SU-DHL-6 (cell line): ENCODE data around the gene ARHGEF17.

Experiments used
- H2AFZ ChIP-seq: fragments of 200-600 bp; sonication (generic); 2 replicates; pipeline ENCODE4 v1.6.1; 2014; ENCODE audit warnings: low read depth, mild to moderate bottlenecking, moderate library complexity, mixed read lengths, antibody characterized with exemption, low read length; ENCODE audit not compliant: severe bottlenecking
- H3F3A ChIP-seq: fragments of 200-600 bp; shearing (Covaris generic); 2 replicates; pipeline ENCODE4 v1.6.0; 2016; ENCODE audit warnings: antibody characterized with exemption, mild to moderate bottlenecking; ENCODE audit not compliant: insufficient read depth
- H3K27ac ChIP-seq: fragments of 200-600 bp; sonication (generic); 2 replicates; pipeline ENCODE4 v1.5.1; 2016; ENCODE audit warnings: low read depth, mild to moderate bottlenecking, low read length, moderate library complexity, mixed read lengths
- H3K27me3 ChIP-seq: fragments of 200-600 bp; sonication (generic), shearing (Covaris generic); 2 replicates; pipeline ENCODE4 v1.6.0; 2014; ENCODE audit warnings: mild to moderate bottlenecking, low read length
- H3K36me3 ChIP-seq: fragments of 200-600 bp; sonication (generic); 2 replicates; pipeline ENCODE4 v1.6.1; 2014; ENCODE audit warnings: mild to moderate bottlenecking, low read length, mixed read lengths
- H3K4me2 ChIP-seq: fragments of 300-600, 200-600 bp; shearing (Covaris generic), sonication (generic); 2 replicates; pipeline ENCODE4 v1.6.0; 2014; ENCODE audit warnings: low read length, low read depth, mild to moderate bottlenecking; ENCODE audit not compliant: poor library complexity, severe bottlenecking
- H3K4me3 ChIP-seq: fragments of 200-600 bp; sonication (generic); 2 replicates; pipeline ENCODE4 v1.5.1; 2014; ENCODE audit warnings: antibody characterized with exemption, low read length, mild to moderate bottlenecking, mixed read lengths; ENCODE audit not compliant: insufficient read depth, poor library complexity, severe bottlenecking
- H3K79me2 ChIP-seq: fragments of 200-600 bp; sonication (generic); 2 replicates; pipeline ENCODE4 v1.6.1; 2014; ENCODE audit warnings: mild to moderate bottlenecking, low read length, moderate library complexity; ENCODE audit not compliant: insufficient read depth
- H3K9ac ChIP-seq: fragments of 200-600 bp; sonication (generic); 2 replicates; pipeline ENCODE4 v1.7.0; 2014; ENCODE audit warnings: mild to moderate bottlenecking, low read length
- H3K9me2 ChIP-seq: fragments of 200-600 bp; sonication (generic); replicated peaks from 2 replicates; pipeline ENCODE4 v1.6.1; 2014; ENCODE audit warnings: low read length; ENCODE audit not compliant: insufficient read depth
- H3K9me3 ChIP-seq: fragments of 200-600 bp; sonication (generic); 2 replicates; pipeline ENCODE4 v1.6.1; 2014; ENCODE audit warnings: low read length, mixed read lengths; ENCODE audit not compliant: insufficient read depth
- H4K20me1 ChIP-seq: fragments of 200-600 bp; sonication (generic); 2 replicates; pipeline ENCODE4 v1.6.1; 2014; ENCODE audit warnings: low read depth, mild to moderate bottlenecking, antibody characterized with exemption, low read length, moderate library complexity, mixed read lengths
- EZH2phosphoT487 ChIP-seq: fragments of 200-600 bp; sonication (generic), shearing (Covaris generic); conservative IDR thresholded peaks from 2 replicates; pipeline ENCODE4 v1.6.1; 2018; ENCODE audit warnings: mild to moderate bottlenecking, antibody characterized with exemption, low read length, moderate library complexity, mixed read lengths
- TF ChIP-seq, protein P1 (sequence below): fragments of 200-600 bp; sonication (generic); IDR thresholded peaks from one replicate; pipeline ENCODE4 v1.5.1; 2017; ENCODE audit warnings: antibody characterized with exemption, mild to moderate bottlenecking, low read length, moderate library complexity; ENCODE audit not compliant: insufficient read depth, poor library complexity, severe bottlenecking

The ARHGEF17 gene

DNA sequence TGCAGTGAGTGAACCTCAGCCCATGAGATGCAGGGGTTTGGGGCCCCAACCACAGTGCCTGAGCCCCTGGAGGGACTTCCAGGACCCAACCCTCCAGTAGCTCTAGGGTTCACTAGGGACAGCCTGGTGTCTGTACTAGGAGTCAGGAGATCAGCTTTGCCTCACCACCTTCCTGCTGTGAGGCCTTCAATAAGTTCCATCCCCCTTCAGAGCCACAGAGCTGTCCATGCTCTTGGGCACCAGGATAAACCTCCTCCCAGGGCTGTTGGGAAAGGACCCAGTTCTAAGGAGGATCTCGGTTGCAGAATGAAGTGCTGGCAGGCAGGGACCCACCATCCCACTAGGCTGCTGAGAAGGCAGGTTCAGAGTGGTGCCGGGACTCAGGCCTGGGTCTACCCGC, 9.7 kb downstream of the ARHGEF17 start:
- H3K27ac ChIP-seq: no peak overlapping the region
- H3K9ac ChIP-seq: no peak overlapping the region
- TF ChIP-seq EZH2phosphoT487: no peak
- TF ChIP-seq, protein P1, sequence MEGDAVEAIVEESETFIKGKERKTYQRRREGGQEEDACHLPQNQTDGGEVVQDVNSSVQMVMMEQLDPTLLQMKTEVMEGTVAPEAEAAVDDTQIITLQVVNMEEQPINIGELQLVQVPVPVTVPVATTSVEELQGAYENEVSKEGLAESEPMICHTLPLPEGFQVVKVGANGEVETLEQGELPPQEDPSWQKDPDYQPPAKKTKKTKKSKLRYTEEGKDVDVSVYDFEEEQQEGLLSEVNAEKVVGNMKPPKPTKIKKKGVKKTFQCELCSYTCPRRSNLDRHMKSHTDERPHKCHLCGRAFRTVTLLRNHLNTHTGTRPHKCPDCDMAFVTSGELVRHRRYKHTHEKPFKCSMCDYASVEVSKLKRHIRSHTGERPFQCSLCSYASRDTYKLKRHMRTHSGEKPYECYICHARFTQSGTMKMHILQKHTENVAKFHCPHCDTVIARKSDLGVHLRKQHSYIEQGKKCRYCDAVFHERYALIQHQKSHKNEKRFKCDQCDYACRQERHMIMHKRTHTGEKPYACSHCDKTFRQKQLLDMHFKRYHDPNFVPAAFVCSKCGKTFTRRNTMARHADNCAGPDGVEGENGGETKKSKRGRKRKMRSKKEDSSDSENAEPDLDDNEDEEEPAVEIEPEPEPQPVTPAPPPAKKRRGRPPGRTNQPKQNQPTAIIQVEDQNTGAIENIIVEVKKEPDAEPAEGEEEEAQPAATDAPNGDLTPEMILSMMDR: no peak

DNA sequence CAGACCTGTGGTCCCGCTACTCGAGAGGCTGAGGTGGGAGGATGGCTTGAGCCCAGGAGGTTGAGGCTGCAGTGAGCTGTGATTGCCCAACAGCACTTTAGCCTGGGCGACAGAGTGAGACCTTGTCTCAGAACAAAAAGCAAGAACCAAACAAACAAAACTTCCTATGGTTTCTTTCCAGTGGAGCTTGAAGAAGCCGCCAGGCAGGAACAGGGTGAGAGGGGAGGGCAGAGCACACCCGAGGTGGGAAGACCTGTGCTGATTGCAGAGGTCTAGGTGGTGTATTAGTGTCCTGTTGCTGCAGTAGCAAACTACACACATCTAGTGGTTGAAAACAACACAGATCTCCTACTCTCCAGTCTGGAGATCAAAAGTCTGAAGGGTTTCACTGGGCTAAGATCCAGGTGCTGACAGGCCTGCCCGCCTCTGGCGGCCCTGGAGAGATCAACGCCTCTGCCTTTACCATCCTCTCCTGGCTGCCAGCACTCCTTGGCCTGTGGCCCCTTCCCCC, 10.5 kb downstream of the ARHGEF17 start:
- Histone ChIP-seq H3K36me3 (no peaks in the 10 kb centered on the region), H3K4me3 (no peak overlapping the region), H2AFZ (no peak overlapping the region), H3K4me2 (no peak overlapping the region), H3K9me2 (no peaks in the 10 kb centered on the region), H3K9ac (no peak overlapping the region), H3K9me3 (no peaks in the 10 kb centered on the region), H3K27me3 (no peaks in the 10 kb centered on the region), H3K79me2 (no peaks in the 10 kb centered on the region), H4K20me1 (no peaks in the 10 kb centered on the region), H3K27ac (no peak overlapping the region), H3F3A (no peaks in the 10 kb centered on the region)
- TF ChIP-seq, protein P1: no peak
- TF ChIP-seq EZH2phosphoT487: no peak

More for the DNA sequence above, 9.7 kb downstream of the ARHGEF17 start:
- H3K4me2 ChIP-seq: no peak overlapping the region
- H4K20me1 ChIP-seq: no peaks in the 10 kb centered on the region
- no peak overlapping the region for H3K4me3 ChIP-seq
- no peaks in the 10 kb centered on the region for H3K27me3 ChIP-seq
- no peaks in the 10 kb centered on the region for H3K36me3 ChIP-seq
- no peaks in the 10 kb centered on the region for H3F3A ChIP-seq
- no peaks in the 10 kb centered on the region for H3K9me3 ChIP-seq
- H2AFZ ChIP-seq: no peak overlapping the region
- no peaks in the 10 kb centered on the region for H3K79me2 ChIP-seq
- H3K9me2 ChIP-seq: no peaks in the 10 kb centered on the region

DNA sequence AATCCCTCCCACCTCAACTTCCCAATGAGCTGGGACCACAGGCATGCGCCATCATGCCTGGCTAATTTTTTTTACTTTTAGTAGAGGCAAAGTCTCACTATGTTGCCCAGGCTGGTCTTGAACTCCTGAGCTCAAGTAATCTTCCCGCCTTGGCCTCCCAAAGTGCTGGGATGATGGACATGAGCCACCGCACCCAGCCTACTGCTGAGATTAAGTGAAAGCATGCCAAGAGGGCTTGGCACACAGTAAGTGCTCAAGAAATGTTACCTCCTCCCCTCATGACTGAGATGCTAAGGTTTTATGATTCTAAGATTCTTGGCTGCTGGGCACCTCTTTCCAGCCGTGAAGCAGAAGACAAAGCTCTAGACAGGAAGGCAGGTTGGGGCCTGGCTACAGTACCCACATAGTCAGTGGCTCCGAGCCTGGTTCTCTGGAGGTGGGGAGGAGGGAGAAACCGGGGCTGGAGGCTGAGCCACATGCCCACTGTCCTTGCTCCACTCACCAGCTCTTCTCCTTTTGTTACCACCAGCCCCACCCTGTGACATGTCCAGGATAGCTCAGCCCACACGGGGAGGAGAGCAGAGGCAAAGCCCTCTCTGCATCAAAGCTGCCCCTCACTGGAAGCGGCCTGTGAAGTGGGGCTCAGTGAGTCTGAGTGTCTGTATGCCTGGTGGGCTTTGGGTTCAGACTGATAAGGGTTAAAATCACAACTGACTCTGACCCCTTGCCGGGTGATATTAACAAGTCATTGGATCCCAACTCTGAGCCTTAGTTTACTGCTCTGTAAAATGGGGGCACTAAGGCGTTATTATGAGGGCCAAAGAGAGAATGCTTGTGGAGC, 12.9 kb downstream of the ARHGEF17 start:
- no peaks in the 10 kb centered on the region for H3K36me3 ChIP-seq
- H3K4me3 ChIP-seq: no peak overlapping the region
- H3K27me3 ChIP-seq: no peaks in the 10 kb centered on the region
- H3K79me2 ChIP-seq: no peaks in the 10 kb centered on the region
- H3K9ac ChIP-seq: no peak overlapping the region
- no peaks in the 10 kb centered on the region for H4K20me1 ChIP-seq
- no peak overlapping the region for H3K27ac ChIP-seq
- no peak overlapping the region for H2AFZ ChIP-seq
- no peaks in the 10 kb centered on the region for H3F3A ChIP-seq
- no peaks in the 10 kb centered on the region for H3K9me3 ChIP-seq
- TF ChIP-seq, protein P1: no peak
- no peak for TF ChIP-seq EZH2phosphoT487
- no peaks in the 10 kb centered on the region for H3K9me2 ChIP-seq
- no peak overlapping the region for H3K4me2 ChIP-seq
